GM11168 (cell line): ENCODE results near the gene TLR9.
"Not testable (repeated sequence)": the region's sequence is repeated elsewhere in the genome, so short reads cannot be mapped to it uniquely, and the experiment has no call there.

Experiments
- in situ Hi-C: fragments of 300-500 bp; cut with MboI; formaldehyde crosslinking; loops from one replicate; pipeline ENCODE4 v1.12.0; 2022; ENCODE audit warnings: low sequenced_read_pairs; ENCODE audit not compliant: unreplicated experiment

Gene TLR9

GRCh38 chr3:52197842-52198625 is 27.4 kb downstream of the TLR9 start, which contains the start of gene ALAS1:
Gene ALAS1, plus strand, starts transcription at chr3:52198160. Its CDS starts 1,082 bp downstream, at chr3:52199242.
- in situ Hi-C loops: no loop called here

- in situ Hi-C loops: no loop called here
Observed at GRCh38 chr3:52197499-52197841, 28.0 kb downstream of the TLR9 start.

- in situ Hi-C loops: no loop called here
Observed at GRCh38 chr3:52196977-52197376, 28.5 kb downstream of the TLR9 start.

- in situ Hi-C loops: no loop called here
Observed at GRCh38 chr3:52195823-52196331, 29.6 kb downstream of the TLR9 start.

- in situ Hi-C loops: no loop called here
Observed at GRCh38 chr3:52195291-52195597, 30.2 kb downstream of the TLR9 start.

GRCh38 chr3:52194485-52195290 is 30.8 kb downstream of the TLR9 start:
- in situ Hi-C loops: no loop called here

GRCh38 chr3:52193065-52193464 is 32.4 kb downstream of the TLR9 start:
- in situ Hi-C loops: no loop called here

GRCh38 chr3:52191663-52192062 is 33.8 kb downstream of the TLR9 start:
- in situ Hi-C loops: no loop called here

- in situ Hi-C loops: no loop called here
Observed at GRCh38 chr3:52190294-52191074, 35.0 kb downstream of the TLR9 start.

- in situ Hi-C loops: no loop called here
Observed at GRCh38 chr3:52188556-52188955, 36.9 kb downstream of the TLR9 start.

GRCh38 chr3:52186729-52187128 is 38.7 kb downstream of the TLR9 start:
- in situ Hi-C loops: no loop called here

- in situ Hi-C loops: no loop called here
Observed at GRCh38 chr3:52185837-52186236, 39.6 kb downstream of the TLR9 start.

GRCh38 chr3:52185311-52185710 is 40.1 kb downstream of the TLR9 start:
- in situ Hi-C loops: no loop called here

- in situ Hi-C loops: no loop called here
Observed at GRCh38 chr3:52184690-52185089, 40.8 kb downstream of the TLR9 start.

- in situ Hi-C loops: no loop called here
Observed at GRCh38 chr3:52183786-52184445, 41.5 kb downstream of the TLR9 start.

GRCh38 chr3:52182691-52183090 is 42.8 kb downstream of the TLR9 start:
- in situ Hi-C loops: no loop called here

GRCh38 chr3:52182196-52182595 is 43.2 kb downstream of the TLR9 start:
- in situ Hi-C loops: no loop called here

GRCh38 chr3:52181543-52181942 is 43.9 kb downstream of the TLR9 start:
- in situ Hi-C loops: no loop called here

GRCh38 chr3:52178537-52178936 is 46.9 kb downstream of the TLR9 start:
- in situ Hi-C loops: no loop called here

- in situ Hi-C loops: not testable (repeated sequence)
Observed at GRCh38 chr3:52178126-52178525, 47.3 kb downstream of the TLR9 start.
